A673 (cell line): ENCODE data around the gene CTSS. TPM values are rescaled to one million over a fixed set of nuclear protein-coding genes. Genes with fewer than 3 reads are reported as not detected.
"Not testable (repeated sequence)": the region's sequence is repeated elsewhere in the genome, so short reads cannot be mapped to it uniquely, and the experiment has no call there.

Experiments
- BruUV-seq: library from RNA; stranded (reverse); fragments of 400-500 nt; replicated peaks from 2 replicates; lab custom pipeline; 2021; lab: Mats Ljungman, UMichigan
- CTCF ChIA-PET: fragments of 300-600 bp; sonication (Branson Sonifier 250); formaldehyde crosslinking; loops from one replicate; lab custom pipeline; 2022; ENCODE audit warnings: antibody characterized with exemption; lab: Charles Lee
- POLR2A ChIA-PET: fragments of 300-600 bp; sonication (Branson Sonifier 250); formaldehyde crosslinking; loops from one replicate; lab custom pipeline; 2022; ENCODE audit warnings: antibody characterized with exemption; ENCODE audit not compliant: low non-redundant PET; lab: Charles Lee
- DNase-seq: peaks from one replicate; pipeline ENCODE4 v3.0.0-alpha.2; 2015; ENCODE audit warnings: low spot score
- H3K27ac ChIP-seq: fragments of 200-600 bp; sonication (generic); 2 replicates; pipeline ENCODE4 v1.5.1; 2016; ENCODE audit warnings: mixed run types, low read depth, mild to moderate bottlenecking, mixed read lengths, antibody characterized with exemption, low read length; ENCODE audit not compliant: poor library complexity, severe bottlenecking
- H3K27me3 ChIP-seq: fragments of 200-600 bp; sonication (generic); replicated peaks from 2 replicates; pipeline ENCODE4 v1.6.1; 2017; ENCODE audit warnings: mixed run types, low read depth, mild to moderate bottlenecking, mixed read lengths, antibody characterized with exemption, low read length; ENCODE audit not compliant: insufficient read depth, poor library complexity
- H3K36me3 ChIP-seq: fragments of 200-600 bp; sonication (generic); 2 replicates; pipeline ENCODE4 v1.6.1; 2016; ENCODE audit warnings: mixed run types, mild to moderate bottlenecking, mixed read lengths, antibody characterized with exemption, low read length; ENCODE audit not compliant: insufficient read depth, poor library complexity, severe bottlenecking
- H3K4me1 ChIP-seq: fragments of 200-600 bp; sonication (generic); 2 replicates; pipeline ENCODE4 v1.6.1; 2017; ENCODE audit warnings: mixed run types, mild to moderate bottlenecking, mixed read lengths, antibody characterized with exemption, low read length; ENCODE audit not compliant: insufficient read depth, poor library complexity, severe bottlenecking
- H3K4me3 ChIP-seq: fragments of 200-600 bp; sonication (generic); 2 replicates; pipeline ENCODE4 v1.5.1; 2016; ENCODE audit warnings: low read depth, mixed run types, mild to moderate bottlenecking, mixed read lengths, low read length; ENCODE audit not compliant: poor library complexity, severe bottlenecking
- H3K9me3 ChIP-seq: fragments of 200-600 bp; sonication (generic); 2 replicates; pipeline ENCODE4 v1.6.1; 2016; ENCODE audit warnings: mixed run types, low read depth, mild to moderate bottlenecking, mixed read lengths, antibody characterized with exemption, low read length; ENCODE audit not compliant: poor library complexity, severe bottlenecking
- EZH2 ChIP-seq: fragments of 200-600 bp; sonication (generic); IDR thresholded peaks from 2 replicates; pipeline ENCODE4 v1.6.1; 2017; ENCODE audit warnings: borderline replicate concordance, low read depth, mild to moderate bottlenecking, mixed read lengths, antibody characterized with exemption, low read length; ENCODE audit not compliant: poor library complexity, severe bottlenecking
- intact Hi-C: fragments of 100-400 bp; cut with micrococcal nuclease; formaldehyde crosslinking; loops from one replicate; pipeline ENCODE4 v1.10.0; 2022; ENCODE audit not compliant: unreplicated experiment
- total RNA-seq: library from RNA; stranded (reverse); gene quantifications from 2 replicates; pipeline ENCODE4 v1.2.3, GENCODE V29; 2021
- TF ChIP-seq, protein P1 (sequence below): fragments of 300-800, 200-600 bp; sonication (generic); conservative IDR thresholded peaks from 2 replicates; pipeline ENCODE4 v1.5.1; 2017; ENCODE audit warnings: low read depth, mild to moderate bottlenecking, antibody characterized with exemption, low read length, moderate library complexity, mixed read lengths

Gene CTSS
- total RNA-seq, 1 experiment from 2014 or later, result 3.5 TPM

DNA sequence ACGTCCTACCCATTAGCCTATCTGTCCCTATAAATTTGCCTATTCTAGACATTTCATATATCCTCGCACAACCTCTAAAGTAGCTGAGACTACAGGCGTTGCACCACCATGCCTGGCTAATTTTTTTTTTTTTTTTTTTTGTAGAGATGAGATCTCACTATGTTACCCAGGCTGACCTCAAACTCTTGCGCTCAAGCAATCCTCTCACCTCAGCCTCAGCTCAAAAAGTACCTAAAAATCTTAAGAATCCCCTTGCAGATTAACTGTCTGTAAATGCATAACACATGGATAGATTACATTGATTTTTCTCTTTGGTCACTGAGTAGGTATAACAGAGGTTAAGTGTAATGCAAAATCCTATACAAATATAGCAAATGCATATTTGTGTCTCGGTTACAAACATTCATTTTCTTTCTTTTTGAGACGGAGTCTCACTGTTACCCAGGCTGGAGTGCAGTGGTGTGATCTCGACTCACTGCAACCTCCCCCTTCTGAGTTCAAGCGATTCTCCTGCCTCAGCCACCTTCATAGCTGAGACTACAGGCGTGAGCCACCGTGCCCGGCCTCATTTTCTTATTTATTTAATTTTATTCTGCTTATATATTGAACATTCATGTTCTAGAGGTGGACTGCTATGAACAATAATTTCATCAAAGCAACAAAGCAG is 47.2 kb downstream of the CTSS start:
- CTCF ChIA-PET, result no interaction called here
- no peaks in the 10 kb centered on the region for H3K9me3 ChIP-seq
- no peak overlapping the region for H3K4me3 ChIP-seq
- no peak for DNase-seq
- H3K27me3 ChIP-seq, result no peaks in the 10 kb centered on the region
- intact Hi-C loops, result no loop called here
- BruUV-seq, result no TSS peak
- POLR2A ChIA-PET, result no interaction called here
- H3K27ac ChIP-seq, result no peak overlapping the region
- TF ChIP-seq, protein P1, sequence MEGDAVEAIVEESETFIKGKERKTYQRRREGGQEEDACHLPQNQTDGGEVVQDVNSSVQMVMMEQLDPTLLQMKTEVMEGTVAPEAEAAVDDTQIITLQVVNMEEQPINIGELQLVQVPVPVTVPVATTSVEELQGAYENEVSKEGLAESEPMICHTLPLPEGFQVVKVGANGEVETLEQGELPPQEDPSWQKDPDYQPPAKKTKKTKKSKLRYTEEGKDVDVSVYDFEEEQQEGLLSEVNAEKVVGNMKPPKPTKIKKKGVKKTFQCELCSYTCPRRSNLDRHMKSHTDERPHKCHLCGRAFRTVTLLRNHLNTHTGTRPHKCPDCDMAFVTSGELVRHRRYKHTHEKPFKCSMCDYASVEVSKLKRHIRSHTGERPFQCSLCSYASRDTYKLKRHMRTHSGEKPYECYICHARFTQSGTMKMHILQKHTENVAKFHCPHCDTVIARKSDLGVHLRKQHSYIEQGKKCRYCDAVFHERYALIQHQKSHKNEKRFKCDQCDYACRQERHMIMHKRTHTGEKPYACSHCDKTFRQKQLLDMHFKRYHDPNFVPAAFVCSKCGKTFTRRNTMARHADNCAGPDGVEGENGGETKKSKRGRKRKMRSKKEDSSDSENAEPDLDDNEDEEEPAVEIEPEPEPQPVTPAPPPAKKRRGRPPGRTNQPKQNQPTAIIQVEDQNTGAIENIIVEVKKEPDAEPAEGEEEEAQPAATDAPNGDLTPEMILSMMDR, result no peak
- no peak for TF ChIP-seq EZH2
- H3K4me1 ChIP-seq, result no peaks in the 10 kb centered on the region
- H3K36me3 ChIP-seq, result no peaks in the 10 kb centered on the region

DNA sequence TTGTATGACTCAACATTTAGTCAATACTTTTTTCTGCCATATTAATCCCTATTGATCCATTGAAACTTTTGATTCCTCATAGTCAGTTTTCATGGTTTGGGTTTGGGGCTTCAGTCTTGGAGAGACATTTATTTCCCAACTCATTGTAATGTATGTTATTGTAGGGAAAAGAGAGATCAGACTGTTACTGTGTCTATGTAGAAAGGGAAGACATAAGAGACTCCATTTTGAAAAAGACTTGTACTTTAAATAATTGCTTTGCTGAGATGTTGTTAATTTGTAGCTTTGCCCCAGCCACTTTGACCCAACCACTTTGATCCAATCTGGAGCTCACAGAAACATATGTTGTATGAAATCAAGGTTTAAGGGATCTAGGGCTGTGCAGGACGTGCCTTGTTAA is 56.5 kb downstream of the CTSS start:
- H3K27ac ChIP-seq, DNase-seq, BruUV-seq, H3K9me3 ChIP-seq, POLR2A ChIA-PET, CTCF ChIA-PET, H3K4me3 ChIP-seq, H3K36me3 ChIP-seq, H3K27me3 ChIP-seq, intact Hi-C loops, H3K4me1 ChIP-seq: not testable (repeated sequence)

DNA sequence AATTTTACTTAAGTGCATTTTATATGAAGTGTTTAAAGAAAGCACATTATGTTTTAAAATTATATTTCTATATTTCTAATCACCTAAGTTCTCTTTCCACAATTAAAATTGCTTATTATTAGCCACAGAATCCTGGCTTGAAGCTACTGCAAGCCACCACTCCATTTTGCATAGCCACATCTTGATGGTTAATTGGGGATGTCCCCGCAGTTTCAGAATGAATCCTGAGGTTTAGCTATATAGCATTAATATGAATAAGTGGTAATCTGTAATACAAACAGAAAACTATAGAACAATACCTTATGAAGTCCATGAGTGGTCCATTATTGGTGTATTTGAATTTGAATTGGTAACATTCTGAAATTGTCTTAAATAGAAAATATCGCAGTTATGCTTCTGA is 57.0 kb downstream of the CTSS start:
- H3K27ac ChIP-seq, result no peak overlapping the region
- BruUV-seq, result no TSS peak
- TF ChIP-seq, protein P1, result no peak
- no peak for TF ChIP-seq EZH2
- no peaks in the 10 kb centered on the region for H3K36me3 ChIP-seq
- peaks cover 3% of the 10 kb centered on the region for H3K27me3 ChIP-seq
- intact Hi-C loops, result no loop called here
- ChIA-PET CTCF (no interaction called here), POLR2A (no interaction called here)
- DNase-seq, result no peak
- H3K4me3 ChIP-seq, result no peak overlapping the region
- H3K9me3 ChIP-seq, result no peaks in the 10 kb centered on the region
- H3K4me1 ChIP-seq, result no peaks in the 10 kb centered on the region

DNA sequence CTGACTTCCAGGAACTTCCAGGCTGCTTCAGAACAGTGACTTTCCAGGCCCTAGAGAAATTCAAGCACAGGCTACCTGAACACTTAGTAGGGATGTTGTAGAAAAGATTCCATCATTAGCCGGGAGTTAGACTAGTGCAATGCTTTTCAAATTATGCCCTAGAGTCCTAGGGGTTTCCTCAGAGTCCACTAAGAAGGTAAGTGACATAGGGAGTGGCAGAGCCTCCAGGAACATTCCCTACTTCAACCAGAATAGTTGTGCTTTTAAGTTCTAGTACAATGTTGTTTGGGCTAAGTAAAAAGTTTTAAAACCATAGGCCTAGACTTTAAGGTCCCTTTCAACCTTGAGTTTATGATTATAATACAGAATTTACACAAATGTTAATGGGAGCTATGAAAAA is 59.5 kb downstream of the CTSS start:
- no peak overlapping the region for H3K4me3 ChIP-seq
- H3K36me3 ChIP-seq, result no peaks in the 10 kb centered on the region
- no TSS peak for BruUV-seq
- CTCF ChIA-PET, result no interaction called here
- no peaks in the 10 kb centered on the region for H3K9me3 ChIP-seq
- peaks cover 3% of the 10 kb centered on the region for H3K27me3 ChIP-seq
- no peaks in the 10 kb centered on the region for H3K4me1 ChIP-seq
- H3K27ac ChIP-seq, result no peak overlapping the region
- no peak for DNase-seq
- POLR2A ChIA-PET, result no interaction called here
- TF ChIP-seq, protein P1, result no peak
- TF ChIP-seq EZH2, result no peak
- intact Hi-C loops, result no loop called here
